ENCODE data around the gene CAMTA1. TPM values are rescaled to one million over a fixed set of nuclear protein-coding genes. Genes with fewer than 3 reads are reported as not detected.

Gene CAMTA1
- total RNA-seq, 4 donors from 2014 or later: 86.3 to 170 (median 132) TPM

DNA sequence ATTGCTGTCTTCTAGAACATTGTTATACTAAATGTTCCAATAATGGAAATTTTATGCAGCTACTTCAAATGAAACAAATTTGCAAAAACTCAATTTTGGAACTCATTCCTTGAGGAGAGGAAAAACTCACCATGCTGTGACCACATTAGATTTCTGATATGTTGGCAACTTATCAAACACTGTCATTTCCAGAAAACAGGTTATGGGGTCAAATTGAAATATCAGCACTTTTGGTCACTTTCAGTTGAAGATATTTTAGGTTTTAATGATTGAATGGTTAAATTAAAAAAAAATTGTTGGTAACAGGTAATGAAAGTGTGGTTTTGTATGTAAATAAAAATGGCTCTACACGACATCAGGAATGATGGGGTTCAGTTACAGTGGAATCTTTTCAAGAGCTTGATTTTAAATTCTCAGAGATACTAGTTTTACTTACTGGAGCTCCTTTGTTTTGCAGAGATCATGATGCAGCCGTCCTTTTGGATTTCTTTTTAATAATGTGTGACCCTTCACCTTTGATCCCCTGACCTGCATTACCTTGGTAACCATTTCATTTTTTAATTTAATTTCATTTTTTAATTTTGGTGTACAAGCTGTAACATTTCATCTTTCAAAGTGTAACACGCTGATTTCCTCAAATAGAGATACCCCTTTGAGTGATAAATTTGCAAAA, 86.2 kb downstream of the CAMTA1 start:
- Histone ChIP-seq H3K4me1 (peaks cover 0 to 33% (median 0%) of the 10 kb centered on the region in 3 donors), H3K9me3 (no peaks in the 10 kb centered on the region), H3K27ac (no peak overlapping the region), H3K36me3 (peaks cover 0 to 13% of the 10 kb centered on the region in 2 donors), H3K4me3 (no peak overlapping the region), H3K27me3 (no peaks in the 10 kb centered on the region)
- ATAC-seq: no peak
- no peak for TF ChIP-seq EP300 (IDR thresholded peaks at IDR 0.05)
- no peak for TF ChIP-seq POLR2A (IDR thresholded peaks at IDR 0.05)
- no peak for TF ChIP-seq POLR2AphosphoS5 (IDR thresholded peaks at IDR 0.05)
- TF ChIP-seq, protein P1, sequence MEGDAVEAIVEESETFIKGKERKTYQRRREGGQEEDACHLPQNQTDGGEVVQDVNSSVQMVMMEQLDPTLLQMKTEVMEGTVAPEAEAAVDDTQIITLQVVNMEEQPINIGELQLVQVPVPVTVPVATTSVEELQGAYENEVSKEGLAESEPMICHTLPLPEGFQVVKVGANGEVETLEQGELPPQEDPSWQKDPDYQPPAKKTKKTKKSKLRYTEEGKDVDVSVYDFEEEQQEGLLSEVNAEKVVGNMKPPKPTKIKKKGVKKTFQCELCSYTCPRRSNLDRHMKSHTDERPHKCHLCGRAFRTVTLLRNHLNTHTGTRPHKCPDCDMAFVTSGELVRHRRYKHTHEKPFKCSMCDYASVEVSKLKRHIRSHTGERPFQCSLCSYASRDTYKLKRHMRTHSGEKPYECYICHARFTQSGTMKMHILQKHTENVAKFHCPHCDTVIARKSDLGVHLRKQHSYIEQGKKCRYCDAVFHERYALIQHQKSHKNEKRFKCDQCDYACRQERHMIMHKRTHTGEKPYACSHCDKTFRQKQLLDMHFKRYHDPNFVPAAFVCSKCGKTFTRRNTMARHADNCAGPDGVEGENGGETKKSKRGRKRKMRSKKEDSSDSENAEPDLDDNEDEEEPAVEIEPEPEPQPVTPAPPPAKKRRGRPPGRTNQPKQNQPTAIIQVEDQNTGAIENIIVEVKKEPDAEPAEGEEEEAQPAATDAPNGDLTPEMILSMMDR (IDR thresholded peaks at IDR 0.05): no peak
- 86 to 96% methylated on average over 3 of the region's 3 CpGs for WGBS, 2 donors (ENCODE audit: low coverage in 1 of 2)

- H3K36me3 ChIP-seq: peaks cover 0 to 22% of the 10 kb centered on the region in 2 donors
- H3K9me3 ChIP-seq: no peaks in the 10 kb centered on the region
- WGBS, 2 donors (ENCODE audit: low coverage in 1 of 2): 85 to 87% methylated on average over 5 of the region's 5 CpGs
- ATAC-seq: no peak
- TF ChIP-seq, protein P1 (IDR thresholded peaks at IDR 0.05): no peak
- TF ChIP-seq POLR2A (IDR thresholded peaks at IDR 0.05) (no peak), POLR2AphosphoS5 (IDR thresholded peaks at IDR 0.05) (no peak), EP300 (IDR thresholded peaks at IDR 0.05) (no peak)
- no peak overlapping the region for H3K27ac ChIP-seq
- H3K27me3 ChIP-seq: no peaks in the 10 kb centered on the region
- peaks cover 0 to 33% (median 0%) of the 10 kb centered on the region in 3 donors for H3K4me1 ChIP-seq
- no peak overlapping the region for H3K4me3 ChIP-seq
Observed at GRCh38 chr1:6872573-6873261, 87.5 kb downstream of the CAMTA1 start.

DNA sequence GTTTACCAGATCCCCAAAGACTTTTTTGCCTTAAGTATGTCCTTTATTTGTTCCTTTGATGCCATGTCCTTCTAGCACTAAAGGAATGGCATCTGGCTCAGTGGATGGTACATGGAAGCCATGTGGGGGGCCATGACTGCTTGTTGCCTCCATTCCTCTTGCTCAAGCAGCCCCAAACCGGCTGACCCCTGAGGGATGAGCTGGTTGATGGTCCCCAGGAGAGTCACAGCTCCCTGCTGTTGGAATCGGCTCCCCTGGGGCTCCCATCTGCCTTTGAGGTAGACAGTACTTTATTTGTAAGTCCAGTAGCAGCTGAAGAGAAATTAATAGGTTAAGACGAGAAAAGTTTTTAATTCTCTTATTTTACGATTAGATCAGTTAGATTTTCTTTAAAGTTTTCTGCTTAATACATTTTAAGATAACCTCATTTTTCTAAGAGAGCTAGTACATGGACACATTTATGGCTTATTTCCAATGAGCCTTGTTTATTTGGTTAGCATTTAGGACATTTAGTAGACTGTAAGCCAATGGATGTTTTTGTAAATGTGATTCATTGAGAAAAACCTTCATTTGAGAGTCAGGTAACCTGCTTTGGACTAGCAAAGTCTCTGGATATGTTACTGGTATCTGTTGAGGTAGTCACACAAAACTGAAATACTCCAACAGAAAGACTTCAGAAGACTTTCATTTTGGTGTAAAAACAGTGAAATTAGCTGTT, 88.2 kb downstream of the CAMTA1 start:
- no peak overlapping the region for H3K27ac ChIP-seq
- H3K4me1 ChIP-seq: peaks cover 0 to 32% (median 0%) of the 10 kb centered on the region in 3 donors
- peaks cover 0 to 26% of the 10 kb centered on the region in 2 donors for H3K36me3 ChIP-seq
- H3K4me3 ChIP-seq: no peak overlapping the region
- no peak for ATAC-seq
- no peaks in the 10 kb centered on the region for H3K9me3 ChIP-seq
- H3K27me3 ChIP-seq: no peaks in the 10 kb centered on the region
- TF ChIP-seq POLR2A (IDR thresholded peaks at IDR 0.05): no peak
- TF ChIP-seq POLR2AphosphoS5 (IDR thresholded peaks at IDR 0.05): no peak
- TF ChIP-seq, protein P1 (IDR thresholded peaks at IDR 0.05): no peak
- no peak for TF ChIP-seq EP300 (IDR thresholded peaks at IDR 0.05)
- 65 to 84% methylated on average over 2 to 4 of the region's 4 CpGs for WGBS, 2 donors (ENCODE audit: low coverage in 1 of 2)

GRCh38 chr1:6874298-6874697, 89.0 kb downstream of the CAMTA1 start:
- peaks cover 0 to 23% (median 0%) of the 10 kb centered on the region in 3 donors for H3K4me1 ChIP-seq
- no peak overlapping the region for H3K4me3 ChIP-seq
- peaks cover 0 to 33% of the 10 kb centered on the region in 2 donors for H3K36me3 ChIP-seq
- no peak overlapping the region for H3K27ac ChIP-seq
- 94 to 95% methylated on average over 2 to 3 of the region's 4 CpGs for WGBS, 2 donors (ENCODE audit: low coverage in 1 of 2)
- no peak for TF ChIP-seq POLR2AphosphoS5 (IDR thresholded peaks at IDR 0.05)
- TF ChIP-seq, protein P1 (IDR thresholded peaks at IDR 0.05): no peak
- no peak for TF ChIP-seq POLR2A (IDR thresholded peaks at IDR 0.05)
- no peak for TF ChIP-seq EP300 (IDR thresholded peaks at IDR 0.05)
- no peaks in the 10 kb centered on the region for H3K9me3 ChIP-seq
- no peaks in the 10 kb centered on the region for H3K27me3 ChIP-seq
- ATAC-seq: no peak
